ENCODE results near the gene DNHD1.

Gene DNHD1

GRCh38 chr11:6611092-6611962, 114.2 kb downstream of the DNHD1 start:
- no peak for DNase-seq (ENCODE audit: low read depth in 3 of 3)

DNA sequence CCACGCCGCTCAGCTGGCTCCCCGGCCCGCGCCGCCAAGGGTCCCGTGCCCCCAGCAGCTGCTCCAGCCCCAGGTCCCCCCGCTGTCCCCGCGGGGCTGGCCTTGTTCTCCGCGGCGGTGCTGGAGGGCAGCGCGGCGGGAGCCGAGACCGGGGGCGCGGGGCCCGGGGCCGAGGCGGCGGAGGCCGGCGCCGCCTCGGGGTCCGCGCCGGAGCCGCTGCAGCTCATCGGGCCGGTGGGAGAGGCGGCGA, 114.8 kb downstream of the DNHD1 start:
- DNase-seq (ENCODE audit: low read depth in 3 of 3) = no peak

DNA sequence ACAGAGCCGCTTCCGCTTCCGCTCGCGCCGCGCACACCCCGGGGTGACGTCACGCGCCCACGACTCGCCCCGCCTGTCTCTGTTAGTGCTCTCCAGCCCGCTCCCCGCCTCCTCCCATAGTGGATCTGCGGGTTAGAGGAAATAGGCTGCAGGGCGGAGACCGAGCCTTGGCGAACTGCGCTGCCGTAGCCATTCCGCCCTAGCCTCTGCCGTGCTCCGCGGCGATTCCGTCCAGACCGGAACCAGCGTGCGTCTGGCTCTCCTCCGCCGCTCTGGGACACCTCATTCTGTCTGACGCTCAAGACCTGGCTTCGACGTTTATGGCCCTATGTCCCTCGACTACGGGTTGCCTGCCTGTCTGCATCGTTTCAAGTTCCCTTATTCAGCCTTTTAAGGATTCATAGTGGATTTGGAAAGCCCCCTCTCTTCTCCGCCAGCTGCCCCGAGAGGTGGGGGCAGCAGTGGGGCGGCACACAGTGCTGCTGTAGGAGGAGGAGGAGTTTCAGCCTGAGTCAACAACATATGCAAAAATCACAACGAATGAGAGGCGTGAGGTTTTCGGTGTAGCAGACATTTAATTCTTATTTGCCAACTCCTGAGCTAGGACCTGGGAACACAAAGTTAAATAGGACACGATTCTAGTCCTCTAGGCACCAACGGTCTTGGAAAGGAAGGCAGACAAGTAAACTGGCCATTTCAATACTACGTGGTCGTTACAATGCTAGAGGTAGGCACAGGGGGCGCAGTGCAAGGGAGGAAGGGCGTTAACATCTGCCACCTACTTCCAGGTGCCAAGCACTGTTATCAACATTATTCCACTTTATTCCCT, 115.3 kb downstream of the DNHD1 start, which contains the start of gene TAF10:
TSS of gene TAF10 (minus strand) at position 4 of the 829 bp plus-strand sequence. CDS start 27 bp downstream, outside the sequence.
- peak; percentile 88 to 97 (median 91) for DNase-seq (ENCODE audit: low read depth in 3 of 3)

DNA sequence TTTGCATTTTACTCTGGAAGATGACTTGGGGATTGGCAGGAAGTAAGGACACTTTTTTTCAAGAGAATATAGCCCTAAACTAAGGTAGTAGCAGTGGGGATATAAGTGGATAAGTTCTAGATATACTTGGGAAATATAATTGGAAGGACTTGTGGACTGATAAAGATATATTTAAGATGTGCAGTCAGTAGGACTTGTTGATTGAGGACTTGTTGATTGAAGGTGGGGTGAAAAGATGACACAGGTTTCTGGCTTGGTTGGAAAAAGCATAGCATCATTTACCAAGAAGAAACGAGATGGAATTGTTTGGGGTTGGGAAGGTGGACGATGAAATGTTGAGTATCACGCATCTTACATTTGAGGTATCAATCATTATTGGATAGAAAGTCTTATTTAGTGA, 116.4 kb downstream of the DNHD1 start:
- no peak for DNase-seq (ENCODE audit: low read depth in 3 of 3)

GRCh38 chr11:6614446-6614845, 117.4 kb downstream of the DNHD1 start:
- DNase-seq (ENCODE audit: low read depth in 3 of 3) = no peak

GRCh38 chr11:6615046-6615445, 118.0 kb downstream of the DNHD1 start:
- DNase-seq (ENCODE audit: low read depth in 3 of 3) = no peak

- no peak for DNase-seq (ENCODE audit: low read depth in 3 of 3)
Observed at GRCh38 chr11:6615882-6616585, 119.0 kb downstream of the DNHD1 start.

- DNase-seq (ENCODE audit: low read depth in 3 of 3) = no peak
Observed at GRCh38 chr11:6616596-6617250, 119.6 kb downstream of the DNHD1 start.

- DNase-seq (ENCODE audit: low read depth in 3 of 3) = no peak
Observed at GRCh38 chr11:6617315-6617781, 120.3 kb downstream of the DNHD1 start.

DNA sequence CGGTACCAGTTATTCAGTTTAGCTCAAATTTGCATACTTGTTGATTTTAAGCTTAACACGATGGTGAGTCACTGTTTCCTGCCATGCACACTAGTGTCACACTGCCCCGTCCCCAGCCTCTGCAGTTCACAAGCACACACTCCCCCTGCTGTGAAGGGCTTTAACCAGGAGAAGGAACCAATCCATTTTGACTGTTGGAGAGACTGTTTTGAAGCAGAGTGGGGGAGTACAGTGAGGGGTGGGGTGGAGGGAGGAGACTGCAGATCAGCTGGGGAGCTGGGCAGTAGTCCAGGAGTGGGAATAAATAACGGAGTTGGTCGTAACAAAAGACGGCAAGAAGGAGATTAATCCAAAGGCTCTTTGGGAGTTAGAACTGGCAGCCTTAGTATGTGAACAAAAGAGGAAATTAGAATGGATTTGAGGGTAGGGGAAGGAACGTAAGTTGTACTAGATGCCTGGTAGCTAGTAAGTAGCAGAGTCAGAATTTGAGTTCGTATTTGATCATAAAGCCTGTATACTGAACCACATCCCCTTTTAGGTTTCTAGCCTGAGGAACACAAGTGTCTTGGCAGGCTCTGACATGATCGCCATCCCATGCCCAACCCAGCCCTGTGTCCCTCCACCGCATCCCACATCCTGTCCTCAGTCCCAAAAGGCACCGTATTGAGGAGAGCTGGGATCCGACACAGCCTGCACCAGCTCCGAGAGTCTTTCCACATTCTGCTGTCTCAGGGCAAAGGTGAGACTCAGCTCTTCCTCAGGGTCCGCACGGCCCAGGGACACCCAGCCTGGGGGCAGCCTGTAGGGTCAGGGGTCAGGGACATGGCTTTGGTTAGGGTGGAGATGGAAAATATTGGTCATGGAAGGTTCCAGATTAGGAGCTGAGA, 121.3 kb downstream of the DNHD1 start:
- peak in 1 of 3 donors; percentile 42 for DNase-seq (ENCODE audit: low read depth in 3 of 3)

DNA sequence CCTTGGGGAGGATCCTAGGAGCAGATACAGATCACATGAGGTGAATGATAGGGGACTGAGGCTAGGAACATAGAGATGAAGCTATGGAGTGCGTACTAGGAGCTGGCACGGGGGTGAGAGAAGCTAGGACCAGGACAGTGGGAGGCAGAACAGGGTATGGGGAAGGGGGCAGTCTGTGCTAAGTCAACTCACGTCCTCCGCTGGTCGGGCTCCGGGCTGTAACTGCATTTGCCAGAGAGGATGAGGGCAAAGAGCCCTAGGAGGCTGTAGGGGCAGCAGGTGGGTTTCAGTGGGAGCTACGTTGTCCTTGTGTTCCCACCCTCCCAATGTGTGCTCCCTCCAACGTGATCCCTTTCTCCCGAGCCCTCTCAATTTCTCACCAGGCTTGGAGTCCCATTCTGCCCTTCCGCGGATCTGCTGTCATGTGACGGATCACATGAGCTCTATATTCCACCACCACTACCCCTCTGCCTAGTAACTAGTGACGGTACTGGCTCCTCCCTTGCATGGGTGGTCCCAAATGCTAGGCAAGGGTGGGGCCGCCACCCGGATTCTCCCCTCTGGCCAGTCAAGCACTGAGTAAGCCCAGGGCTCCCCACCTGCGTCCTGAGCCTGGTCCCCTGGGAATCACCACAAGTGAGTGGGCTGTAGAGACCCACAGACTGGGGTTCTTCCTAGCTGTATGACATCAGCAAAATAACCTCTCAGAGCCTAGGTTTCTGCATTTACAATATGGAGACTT, 122.1 kb downstream of the DNHD1 start, which contains the start of gene TPP1:
TSS of gene TPP1 (minus strand) at position 419 of the 742 bp plus-strand sequence. CDS start at position 397, 22 bp downstream.
- peak; percentile 67 to 74 (median 68) for DNase-seq (ENCODE audit: low read depth in 3 of 3)

DNA sequence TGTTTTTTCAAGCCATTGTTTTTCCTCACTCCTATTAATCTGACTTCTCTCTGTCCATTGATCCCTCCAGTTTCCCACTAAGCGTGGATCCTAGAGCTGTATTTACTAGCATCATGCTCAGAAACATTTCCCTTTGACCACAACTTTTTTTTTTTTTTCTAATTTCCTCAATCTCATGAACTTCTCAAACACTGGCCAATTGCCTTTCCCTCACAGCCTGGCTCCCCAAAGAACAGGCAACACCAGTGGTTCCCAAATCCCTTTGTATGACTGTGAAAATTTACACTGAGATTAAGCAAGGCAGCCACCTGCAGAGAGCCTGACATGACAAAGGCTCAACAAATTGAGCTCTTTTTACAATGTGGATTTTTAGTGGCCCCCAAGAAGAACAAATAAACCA, 123.6 kb downstream of the DNHD1 start:
- no peak for DNase-seq (ENCODE audit: low read depth in 3 of 3)

Measured in stimulated activated CD4-positive, alpha-beta T cell treated with anti-CD3 and anti-CD28 coated beads, TNF-alpha, amount 100 ng/mL, for 48 hours (primary cell).